ENCODE results near the gene FAM13A. TPM values are rescaled to one million over a fixed set of nuclear protein-coding genes. Genes with fewer than 3 reads are reported as not detected.

Gene FAM13A
- total and polyA plus RNA-seq, 2 experiments from 2014 or later, result 5.3 to 6.6 TPM

GRCh38 chr4:89056292-89056952, 563 bp downstream of the FAM13A start:
- H4K20me1 ChIP-seq (ENCODE audit: insufficient read depth), result no peaks in the 10 kb centered on the region
- peak overlapping the region; percentile 99 for H3K4me2 ChIP-seq (ENCODE audit: unreplicated experiment)
- H3K4me1 ChIP-seq (ENCODE audit: insufficient read depth), result peaks cover 24% of the 10 kb centered on the region
- no peak for DNase-seq
- H3K9me2 ChIP-seq (ENCODE audit: insufficient read depth), result no peaks in the 10 kb centered on the region
- H2AFZ ChIP-seq, result peak overlapping the region; percentile 99
- no peak for TF ChIP-seq EZH2phosphoT487 (IDR thresholded peaks at IDR 0.05; ENCODE audit: insufficient read depth, low read depth)
- TF ChIP-seq EZH2 (IDR thresholded peaks at IDR 0.05; ENCODE audit: insufficient read depth, poor library complexity, severe bottlenecking), result no peak
- H3K36me3 ChIP-seq (ENCODE audit: low read depth), result no peaks in the 10 kb centered on the region
- H3K27ac ChIP-seq, result peak overlapping the region; percentile 74
- H3F3A ChIP-seq (ENCODE audit: insufficient read depth), result peaks cover 25% of the 10 kb centered on the region
- WGBS, 2 experiments (ENCODE audit: low coverage in 1 of 2, low lambda C conversion rate in 2 of 2, missing lambda C conversion rate in 2 of 2), result 2 to 8% methylated on average over 2 of the region's 2 CpGs
- in situ Hi-C loops (cut with MboI), result no loop called here
- H3K4me3 ChIP-seq, result peak overlapping the region; percentile 87
- H3K9ac ChIP-seq, result peak overlapping the region; percentile 78
- H3K79me2 ChIP-seq (ENCODE audit: insufficient read depth), result peaks cover 47% of the 10 kb centered on the region
- H3K27me3 ChIP-seq (replicated peaks; ENCODE audit: insufficient read depth), result no peaks in the 10 kb centered on the region
- H3K9me3 ChIP-seq (ENCODE audit: low read depth), result no peaks in the 10 kb centered on the region

- H4K20me1 ChIP-seq (ENCODE audit: insufficient read depth), result no peaks in the 10 kb centered on the region
- H3K4me3 ChIP-seq, result peak overlapping the region; percentile 87
- no peaks in the 10 kb centered on the region for H3K9me2 ChIP-seq (ENCODE audit: insufficient read depth)
- peaks cover 24% of the 10 kb centered on the region for H3K4me1 ChIP-seq (ENCODE audit: insufficient read depth)
- TF ChIP-seq EZH2 (IDR thresholded peaks at IDR 0.05; ENCODE audit: insufficient read depth, poor library complexity, severe bottlenecking) (no peak), EZH2phosphoT487 (IDR thresholded peaks at IDR 0.05; ENCODE audit: insufficient read depth, low read depth) (no peak)
- no peak overlapping the region for H3K27ac ChIP-seq
- H3K36me3 ChIP-seq (ENCODE audit: low read depth), result no peaks in the 10 kb centered on the region
- H3K4me2 ChIP-seq (ENCODE audit: unreplicated experiment), result peak overlapping the region; percentile 99
- 90 to 95% methylated on average over 1 of the region's 1 CpG for WGBS, 2 experiments (ENCODE audit: low coverage in 1 of 2, low lambda C conversion rate in 2 of 2, missing lambda C conversion rate in 2 of 2)
- peaks cover 56% of the 10 kb centered on the region for H3K79me2 ChIP-seq (ENCODE audit: insufficient read depth)
- DNase-seq, result peak; percentile 28
- H3K27me3 ChIP-seq (replicated peaks; ENCODE audit: insufficient read depth), result no peaks in the 10 kb centered on the region
- no peaks in the 10 kb centered on the region for H3K9me3 ChIP-seq (ENCODE audit: low read depth)
- peak overlapping the region; percentile 15; the same call in 1 of the 2 replicates for H2AFZ ChIP-seq
- H3K9ac ChIP-seq, result peak overlapping the region; percentile 78
- in situ Hi-C loops (cut with MboI), result no loop called here
- H3F3A ChIP-seq (ENCODE audit: insufficient read depth), result peaks cover 25% of the 10 kb centered on the region
Observed at GRCh38 chr4:89055157-89056080, 1.6 kb downstream of the FAM13A start.

GRCh38 chr4:89054627-89055026, 2.4 kb downstream of the FAM13A start:
- no peak overlapping the region for H3K9ac ChIP-seq
- H3K4me1 ChIP-seq (ENCODE audit: insufficient read depth), result peaks cover 24% of the 10 kb centered on the region
- DNase-seq, result no peak
- peak overlapping the region; percentile 99 for H3K4me2 ChIP-seq (ENCODE audit: unreplicated experiment)
- in situ Hi-C loops (cut with MboI), result no loop called here
- no peaks in the 10 kb centered on the region for H3K9me3 ChIP-seq (ENCODE audit: low read depth)
- no peak overlapping the region for H3K27ac ChIP-seq
- no peak overlapping the region for H2AFZ ChIP-seq
- WGBS, 2 experiments (ENCODE audit: low coverage in 1 of 2, low lambda C conversion rate in 2 of 2, missing lambda C conversion rate in 2 of 2), result 46 to 57% methylated on average over 1 of the region's 1 CpG
- no peaks in the 10 kb centered on the region for H3K36me3 ChIP-seq (ENCODE audit: low read depth)
- peaks cover 63% of the 10 kb centered on the region for H3K79me2 ChIP-seq (ENCODE audit: insufficient read depth)
- H3K4me3 ChIP-seq, result peak overlapping the region; percentile 87; the same call in 1 of the 2 replicates
- H3K27me3 ChIP-seq (replicated peaks; ENCODE audit: insufficient read depth), result no peaks in the 10 kb centered on the region
- H3F3A ChIP-seq (ENCODE audit: insufficient read depth), result peaks cover 25% of the 10 kb centered on the region
- TF ChIP-seq EZH2 (IDR thresholded peaks at IDR 0.05; ENCODE audit: insufficient read depth, poor library complexity, severe bottlenecking) (no peak), EZH2phosphoT487 (IDR thresholded peaks at IDR 0.05; ENCODE audit: insufficient read depth, low read depth) (no peak)
- H4K20me1 ChIP-seq (ENCODE audit: insufficient read depth), result no peaks in the 10 kb centered on the region
- H3K9me2 ChIP-seq (ENCODE audit: insufficient read depth), result no peaks in the 10 kb centered on the region

- TF ChIP-seq EZH2phosphoT487 (IDR thresholded peaks at IDR 0.05; ENCODE audit: insufficient read depth, low read depth), result no peak
- TF ChIP-seq EZH2 (IDR thresholded peaks at IDR 0.05; ENCODE audit: insufficient read depth, poor library complexity, severe bottlenecking), result no peak
- Histone ChIP-seq H4K20me1 (ENCODE audit: insufficient read depth) (no peaks in the 10 kb centered on the region), H3K9me3 (ENCODE audit: low read depth) (no peaks in the 10 kb centered on the region), H2AFZ (no peak overlapping the region), H3K9me2 (ENCODE audit: insufficient read depth) (no peaks in the 10 kb centered on the region; the same call in 1 of the 2 replicates), H3K9ac (no peak overlapping the region), H3F3A (ENCODE audit: insufficient read depth) (peaks cover 6% of the 10 kb centered on the region; the same call in 1 of the 2 replicates), H3K4me3 (no peak overlapping the region), H3K4me2 (ENCODE audit: unreplicated experiment) (no peak overlapping the region), H3K27me3 (replicated peaks; ENCODE audit: insufficient read depth) (no peaks in the 10 kb centered on the region), H3K79me2 (ENCODE audit: insufficient read depth) (peaks cover 63% of the 10 kb centered on the region), H3K27ac (no peak overlapping the region), H3K36me3 (ENCODE audit: low read depth) (no peaks in the 10 kb centered on the region), H3K4me1 (ENCODE audit: insufficient read depth) (peaks cover 12% of the 10 kb centered on the region)
- WGBS, 2 experiments (ENCODE audit: low coverage in 1 of 2, low lambda C conversion rate in 2 of 2, missing lambda C conversion rate in 2 of 2), result 96 to 98% methylated on average over 2 of the region's 2 CpGs
- in situ Hi-C loops (cut with MboI), result no loop called here
- DNase-seq, result no peak
Observed at GRCh38 chr4:89049853-89050252, 7.1 kb downstream of the FAM13A start.
